Measurements from ENCODE around the gene GP9.
"Not testable (repeated sequence)": the region's sequence is repeated elsewhere in the genome, so short reads cannot be mapped to it uniquely, and the experiment has no call there.

The GP9 gene

DNA sequence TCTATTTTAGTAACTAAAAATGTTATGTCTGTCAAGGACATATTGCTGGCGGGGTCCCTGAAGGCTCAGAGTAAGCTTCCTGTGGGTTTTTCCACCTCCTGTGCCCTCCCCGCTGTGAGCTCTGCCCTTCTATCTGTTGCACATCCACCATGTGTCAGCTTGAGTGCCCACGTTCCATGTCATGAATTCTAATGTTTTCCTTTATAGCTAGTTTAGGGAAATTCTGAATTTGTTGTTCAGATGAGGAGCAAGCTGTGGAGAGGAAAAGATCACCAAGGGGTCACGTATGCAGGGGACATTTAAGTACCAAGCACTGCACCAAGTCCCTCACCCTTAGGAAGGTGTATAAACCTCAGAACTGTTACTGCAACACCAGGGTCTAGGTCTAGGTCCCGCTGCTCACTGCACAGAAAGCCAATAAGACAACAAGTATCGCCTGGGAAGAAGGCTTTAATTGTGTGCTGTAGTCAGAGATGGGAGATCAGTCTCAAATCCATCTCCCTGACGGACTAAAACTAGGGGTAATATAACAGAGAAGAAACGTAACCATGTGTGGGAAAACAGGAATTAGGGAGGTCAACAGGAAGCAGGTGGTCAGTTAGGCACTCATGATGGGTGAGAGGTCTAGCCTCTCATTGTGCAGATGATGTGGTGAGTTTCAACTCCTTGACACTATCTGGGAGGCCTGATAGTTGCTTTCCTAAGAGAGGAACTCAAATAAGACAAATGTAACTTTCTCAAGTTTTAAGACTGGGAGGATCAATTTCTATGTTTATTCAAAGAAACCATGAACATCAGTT lies 9.7 kb downstream of the GP9 start:
- DNase-seq (ENCODE audit: low read depth) = no peak

DNA sequence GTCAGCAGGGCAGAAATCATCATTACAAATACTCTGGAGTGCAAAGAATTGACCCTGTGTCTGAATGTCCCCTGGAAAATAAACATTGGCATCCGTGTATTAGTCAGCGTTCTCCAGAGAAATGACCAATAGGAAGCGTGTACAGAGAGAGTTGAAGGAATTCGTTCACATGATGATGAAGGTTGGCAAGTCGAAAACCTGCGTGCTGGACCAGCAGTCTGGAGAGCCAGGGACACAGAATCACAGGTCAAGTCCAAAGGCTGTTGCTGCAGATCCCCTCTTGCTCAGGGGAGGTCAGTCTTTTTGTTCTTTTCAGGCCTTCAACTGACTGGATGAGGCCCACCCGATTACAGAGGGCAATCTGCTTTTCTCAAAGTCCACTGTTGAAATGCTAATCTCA lies 16.6 kb downstream of the GP9 start:
- DNase-seq (ENCODE audit: low read depth) = no peak

DNA sequence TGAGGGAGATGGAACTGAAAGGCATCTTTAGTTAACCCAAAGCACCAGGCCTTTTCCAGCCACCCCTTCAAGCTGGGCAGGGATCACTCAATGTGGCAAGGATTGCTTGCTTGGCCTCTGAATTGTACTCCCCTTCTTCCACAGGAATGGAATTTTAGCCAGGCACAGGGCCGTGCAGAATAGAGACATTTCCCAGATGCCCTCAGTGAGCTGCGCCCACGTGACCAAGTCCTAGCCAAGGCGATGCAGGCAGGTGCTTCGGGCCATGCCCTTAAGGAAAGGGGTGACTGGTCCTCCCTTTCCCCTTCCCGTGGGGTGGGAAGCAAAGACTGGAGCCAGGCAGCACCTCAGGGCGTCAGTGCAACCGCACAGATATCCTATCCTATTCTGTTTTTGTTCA lies 17.9 kb downstream of the GP9 start:
- no peak for DNase-seq (ENCODE audit: low read depth)

- no peak for DNase-seq (ENCODE audit: low read depth)
Observed at GRCh38 chr3:129081503-129081902, 20.9 kb downstream of the GP9 start.

GRCh38 chr3:129082026-129082425 lies 21.4 kb downstream of the GP9 start:
- DNase-seq (ENCODE audit: low read depth) = no peak

GRCh38 chr3:129084501-129084900 lies 23.9 kb downstream of the GP9 start:
- no peak for DNase-seq (ENCODE audit: low read depth)

- no peak for DNase-seq (ENCODE audit: low read depth)
Observed at GRCh38 chr3:129085165-129085715, 24.7 kb downstream of the GP9 start.

DNA sequence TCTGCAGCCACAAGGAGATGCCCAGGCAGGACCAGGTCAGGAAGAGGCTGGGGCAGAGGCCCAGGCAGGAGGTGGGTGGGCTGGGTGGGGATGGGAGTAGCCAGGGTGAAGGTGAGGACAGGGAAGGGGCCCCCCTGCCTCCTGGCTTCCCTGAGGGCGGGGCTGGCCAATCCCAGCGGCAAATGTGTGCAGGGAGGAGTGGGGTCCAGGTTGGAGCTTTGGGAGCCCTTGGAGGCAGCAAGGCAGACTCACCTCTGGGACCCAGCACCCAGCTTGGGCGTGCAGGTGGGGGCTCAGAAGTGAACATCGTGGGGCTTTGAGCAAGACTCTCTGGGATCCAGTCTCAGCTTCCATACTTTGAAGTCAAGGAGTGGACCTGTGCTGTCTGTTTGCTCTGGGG lies 25.2 kb downstream of the GP9 start:
- DNase-seq (ENCODE audit: low read depth) = no peak

DNA sequence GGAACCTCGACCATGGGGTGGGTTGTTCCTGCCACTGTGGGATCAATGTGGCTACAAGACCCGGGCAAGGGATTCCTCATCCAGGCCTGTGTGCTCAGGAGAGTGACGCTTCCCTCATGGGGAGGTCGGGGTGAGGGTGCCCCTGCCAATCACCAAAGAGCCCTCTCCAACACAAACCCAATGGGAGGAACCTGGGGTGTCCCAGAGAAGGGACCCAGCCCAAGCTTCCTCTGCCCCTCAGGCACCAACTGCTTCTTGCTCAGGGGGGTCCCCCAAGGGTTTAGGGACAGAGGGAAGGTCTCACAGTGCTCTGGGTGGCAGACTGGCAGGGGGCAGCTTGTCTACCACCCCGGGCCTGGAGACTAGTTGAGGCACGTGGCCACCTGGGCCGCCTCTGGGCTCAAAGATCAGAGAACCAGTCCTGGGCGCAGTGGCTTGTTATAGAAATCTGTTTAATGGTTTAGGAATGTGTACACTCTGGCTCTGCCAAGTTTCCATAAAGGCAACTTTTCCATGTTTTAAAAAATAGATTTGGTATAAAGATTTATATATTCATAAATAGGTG lies 26.6 kb downstream of the GP9 start:
- no peak for DNase-seq (ENCODE audit: low read depth)

DNA sequence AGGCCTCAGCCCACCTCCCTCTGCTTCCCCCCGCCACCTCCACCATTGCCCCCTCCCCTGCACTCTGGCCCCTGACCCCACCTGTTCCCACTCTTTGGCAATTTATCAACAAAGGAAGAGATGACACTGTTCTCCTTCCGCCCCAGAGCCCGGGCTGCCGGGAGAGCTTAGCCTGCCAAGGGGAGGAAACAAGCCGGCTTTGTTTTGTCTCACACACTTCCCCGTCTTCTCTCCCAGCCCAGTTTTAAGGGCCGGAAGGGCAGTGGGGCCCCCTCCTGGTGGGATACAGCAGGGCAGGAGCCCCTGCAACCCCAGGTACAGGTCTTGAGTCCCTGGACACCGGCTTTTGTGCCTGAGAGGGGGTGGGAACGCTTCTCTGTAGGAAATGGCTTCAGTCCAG lies 27.3 kb downstream of the GP9 start:
- not testable (repeated sequence) for DNase-seq (ENCODE audit: low read depth)

DNA sequence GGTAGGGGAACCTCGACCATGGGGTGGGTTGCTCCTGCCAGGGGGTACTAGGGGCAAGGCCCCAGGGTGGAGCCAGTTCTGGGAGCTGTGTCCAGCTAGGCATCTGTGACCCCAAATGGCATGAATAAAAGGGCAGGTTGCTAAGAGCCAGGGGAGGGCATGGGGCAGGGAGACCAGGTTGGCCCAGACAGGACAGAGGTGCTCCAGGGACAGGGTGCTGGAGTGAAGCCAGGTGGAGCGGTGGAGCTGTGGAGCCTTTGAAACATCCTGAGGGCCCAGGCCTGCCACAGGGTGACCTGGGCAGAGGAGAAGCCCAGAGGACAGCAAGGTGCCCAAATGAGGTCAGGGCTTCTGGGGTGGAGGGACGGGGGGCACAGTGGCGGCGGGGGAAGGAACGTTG lies 27.7 kb downstream of the GP9 start:
- not testable (repeated sequence) for DNase-seq (ENCODE audit: low read depth)

- DNase-seq (ENCODE audit: low read depth) = no peak
Observed at GRCh38 chr3:129095285-129095684, 34.7 kb downstream of the GP9 start.

GRCh38 chr3:129100274-129100673 lies 39.7 kb downstream of the GP9 start:
- DNase-seq (ENCODE audit: low read depth) = no peak

DNA sequence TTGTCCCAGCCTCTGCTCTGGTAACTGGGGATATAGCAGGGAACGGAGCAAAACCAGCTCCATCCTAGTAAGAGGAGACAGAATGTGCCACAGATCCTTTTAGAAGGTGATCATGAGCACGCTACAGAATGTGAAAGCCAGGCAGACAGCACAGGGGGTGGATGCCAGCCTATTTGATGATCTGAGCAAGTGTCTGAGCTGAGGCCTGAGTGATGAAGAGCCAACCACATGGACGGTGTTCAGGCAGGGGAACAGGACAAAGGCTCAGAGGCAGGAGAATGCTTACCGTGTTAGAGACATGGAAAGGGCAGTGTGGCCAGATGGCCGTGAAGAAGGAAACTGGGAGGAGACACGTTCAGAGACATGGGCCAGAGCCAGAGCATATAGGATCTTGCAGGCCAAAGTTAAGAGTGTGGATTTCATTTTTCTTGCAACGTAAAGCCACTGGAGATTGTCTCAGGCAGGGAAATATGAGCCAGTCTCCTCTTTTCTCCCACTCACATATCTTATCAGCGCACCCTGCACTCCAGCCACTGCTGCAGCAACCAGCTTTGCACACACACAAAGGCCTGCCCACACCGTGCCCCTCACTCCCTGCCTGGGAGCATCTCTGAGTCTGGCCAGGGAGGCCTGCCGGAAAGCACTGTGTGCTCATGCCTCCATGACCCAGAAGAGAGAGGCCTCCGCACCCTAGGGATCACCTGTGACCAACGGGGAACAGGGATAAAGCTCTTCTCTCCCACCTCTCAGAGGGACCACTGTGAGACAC lies 41.0 kb downstream of the GP9 start:
- no peak for DNase-seq (ENCODE audit: low read depth)

DNA sequence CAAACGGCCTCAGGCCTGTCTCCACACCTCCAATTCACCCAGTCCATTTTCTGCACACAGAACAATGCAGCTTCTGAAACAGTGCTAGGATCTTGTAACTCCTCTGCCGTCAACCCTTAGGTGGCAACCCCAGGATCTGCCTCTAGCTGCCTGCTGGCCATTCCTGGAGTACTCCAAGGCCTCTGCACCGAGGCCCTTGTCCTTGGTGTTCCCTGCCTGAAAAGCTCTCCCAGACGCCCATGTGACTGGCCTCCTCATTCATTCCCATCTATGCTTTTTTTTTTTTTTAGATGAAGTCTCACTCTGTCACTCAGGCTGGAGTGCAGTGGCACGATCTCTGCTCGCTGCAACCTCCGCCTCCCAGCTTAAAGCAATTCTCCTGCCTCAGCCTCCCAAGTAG lies 42.7 kb downstream of the GP9 start:
- no peak for DNase-seq (ENCODE audit: low read depth)

- no peak for DNase-seq (ENCODE audit: low read depth)
Observed at GRCh38 chr3:129104051-129104450, 43.5 kb downstream of the GP9 start.

DNA sequence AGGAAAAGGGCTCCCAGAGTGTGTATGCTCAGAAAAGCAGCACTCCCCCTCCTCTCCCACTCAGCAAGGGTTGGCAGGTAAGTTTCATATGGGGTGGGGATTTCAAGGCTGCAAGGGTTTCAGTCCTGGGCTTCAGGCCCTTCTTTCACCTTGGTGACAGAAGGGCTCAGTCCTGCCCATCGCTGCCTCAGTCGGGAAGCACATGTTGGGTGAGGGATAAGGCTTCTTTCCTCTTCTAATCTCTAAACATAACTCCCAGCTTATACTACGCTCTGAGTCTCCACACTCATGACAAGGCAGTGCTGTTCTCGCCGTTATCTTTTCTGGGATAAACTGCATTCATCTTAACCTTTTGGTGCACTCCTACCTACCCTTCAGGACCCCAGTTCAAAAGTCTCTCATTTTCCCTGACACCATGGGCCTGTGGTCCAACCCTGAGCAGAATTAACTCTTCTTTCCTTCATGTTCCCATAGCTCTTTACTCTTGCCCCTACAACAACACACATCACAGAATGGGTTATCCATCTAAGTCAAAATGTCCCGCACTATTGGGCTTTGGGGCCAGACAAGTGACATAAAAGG lies 44.0 kb downstream of the GP9 start:
- no peak for DNase-seq (ENCODE audit: low read depth)

DNA sequence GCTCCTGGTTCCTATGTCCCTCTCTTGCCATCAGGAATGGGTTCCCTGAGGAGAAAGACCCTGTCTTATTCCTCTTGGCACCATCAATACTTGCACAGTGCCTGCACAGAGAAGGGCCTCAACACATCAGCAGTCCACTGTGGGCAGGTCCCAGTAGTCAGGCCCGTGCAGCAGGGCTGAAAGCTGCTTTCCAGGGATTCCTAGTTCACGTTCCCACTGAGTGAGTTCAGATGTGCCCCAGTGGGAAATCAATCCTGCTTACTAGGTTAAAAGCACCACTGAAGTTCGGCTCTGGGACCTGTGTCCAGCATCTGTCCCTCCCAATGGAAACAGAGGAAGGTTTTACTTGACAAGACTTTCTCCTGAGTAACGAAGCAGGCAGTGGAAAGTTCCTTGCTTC lies 45.3 kb downstream of the GP9 start:
- DNase-seq (ENCODE audit: low read depth) = no peak

DNA sequence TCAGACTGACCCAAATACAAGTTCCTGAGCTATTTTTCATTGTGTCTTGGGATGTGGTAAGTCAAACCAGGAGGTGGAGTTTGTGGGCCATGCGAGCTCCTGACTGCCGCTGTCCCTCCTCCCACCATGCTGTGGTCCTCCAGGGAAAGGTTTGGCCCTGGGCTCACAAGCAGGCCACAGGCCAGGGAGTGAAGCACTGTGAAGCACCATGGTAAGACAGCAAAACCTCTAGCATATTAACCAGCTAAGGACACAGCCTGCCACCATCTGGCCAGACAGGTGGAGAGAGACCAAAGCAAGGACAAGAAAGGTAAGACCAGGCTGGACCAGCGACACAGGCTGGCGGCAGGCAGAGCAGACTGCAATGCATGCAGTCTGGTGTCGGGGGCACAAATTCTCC lies 45.7 kb downstream of the GP9 start:
- DNase-seq (ENCODE audit: low read depth) = no peak

- no peak for DNase-seq (ENCODE audit: low read depth)
Observed at GRCh38 chr3:129106866-129107565, 46.4 kb downstream of the GP9 start.

- no peak for DNase-seq (ENCODE audit: low read depth)
Observed at GRCh38 chr3:129107793-129108192, 47.2 kb downstream of the GP9 start.
